Skin of body (tissue), 2 donors: ENCODE data around the gene MYH10. TPM values are rescaled to one million over a fixed set of nuclear protein-coding genes. Genes with fewer than 3 reads are reported as not detected.
"Not testable (repeated sequence)": the region's sequence is repeated elsewhere in the genome, so short reads cannot be mapped to it uniquely, and the experiment has no call there.

Source experiments
- DNase-seq: peaks from one replicate; lab custom pipeline; 2025; lab: John Stamatoyannopoulos, UW
- total RNA-seq: library from RNA; depleted of rRNA; stranded (reverse); fragments of >200 nt; gene quantifications from one replicate; pipeline ENCODE4 v1.2.3, GENCODE V29; 2014

Gene MYH10
- total RNA-seq = 93.5 TPM

DNA sequence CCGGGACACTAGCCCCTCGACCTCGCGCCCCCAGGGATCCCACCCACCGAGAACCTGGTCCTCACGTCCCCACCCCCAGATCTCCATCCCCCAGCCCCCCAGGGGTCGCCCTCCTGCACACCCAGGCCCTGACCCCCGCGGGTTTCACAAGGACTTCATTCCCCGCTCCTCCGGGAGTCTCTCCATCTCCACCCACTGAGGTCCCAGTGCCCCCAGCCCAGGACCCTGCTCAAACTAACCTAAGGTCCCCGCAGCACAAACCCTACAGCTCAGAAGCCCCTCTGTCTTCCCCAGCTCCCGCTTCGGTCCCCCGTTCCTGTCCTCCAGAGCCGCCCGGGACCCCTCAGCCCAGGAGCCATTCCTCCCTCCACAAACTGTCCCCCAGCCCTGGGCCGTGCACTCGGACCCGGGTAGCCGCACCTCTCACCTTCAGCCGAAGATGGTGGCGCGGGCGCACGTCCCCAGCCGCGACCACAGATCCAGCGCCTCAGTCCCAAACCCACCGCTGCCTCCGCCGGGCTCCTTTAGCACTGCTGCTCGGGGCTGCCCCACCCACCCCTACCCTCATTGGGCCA is at the start of gene MYH10:
Gene MYH10 (minus strand): TSS at position 499 of the 575 bp plus-strand sequence. CDS start 7,479 bp downstream, outside the sequence.
- no peak for DNase-seq

DNA sequence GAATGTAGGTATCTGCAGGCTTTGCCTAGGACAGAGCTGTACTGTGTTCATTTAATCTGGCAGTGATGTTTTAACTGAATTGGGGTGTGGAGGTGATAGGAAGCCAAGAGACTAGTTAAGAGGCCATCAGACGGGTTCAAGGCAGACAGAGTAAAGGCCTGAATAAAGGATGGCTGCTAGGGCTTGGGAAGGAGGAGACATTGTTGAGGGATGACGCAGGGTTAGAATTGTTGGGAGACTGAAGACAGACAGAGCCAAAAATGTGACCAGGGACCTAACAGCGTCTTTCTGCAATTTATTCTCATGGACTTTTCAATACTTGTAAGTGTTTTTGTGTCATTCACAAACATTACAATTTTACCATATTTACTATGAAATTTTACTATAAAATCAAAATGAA is 48.6 kb upstream of the MYH10 start:
- no peak for DNase-seq

DNA sequence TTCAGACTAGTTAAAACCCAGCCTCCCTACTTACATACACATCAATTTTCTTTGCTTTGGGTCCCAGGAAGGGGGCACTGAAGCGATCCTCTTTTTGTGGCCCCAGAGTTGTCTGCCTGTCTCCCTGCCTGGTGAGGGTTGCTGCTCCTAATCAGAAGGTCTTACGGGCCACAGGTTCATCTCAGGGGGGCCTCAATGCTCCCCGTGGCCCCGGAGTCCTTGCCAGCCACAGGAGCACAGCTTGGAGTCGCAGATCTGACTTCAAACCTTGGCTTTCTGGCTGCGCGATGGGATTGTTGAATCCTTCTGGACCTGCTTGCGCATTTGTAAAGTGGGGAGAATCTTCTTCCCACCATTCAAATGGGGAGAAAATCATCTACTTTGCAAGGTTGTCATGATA is 44.8 kb upstream of the MYH10 start:
- no peak for DNase-seq

DNA sequence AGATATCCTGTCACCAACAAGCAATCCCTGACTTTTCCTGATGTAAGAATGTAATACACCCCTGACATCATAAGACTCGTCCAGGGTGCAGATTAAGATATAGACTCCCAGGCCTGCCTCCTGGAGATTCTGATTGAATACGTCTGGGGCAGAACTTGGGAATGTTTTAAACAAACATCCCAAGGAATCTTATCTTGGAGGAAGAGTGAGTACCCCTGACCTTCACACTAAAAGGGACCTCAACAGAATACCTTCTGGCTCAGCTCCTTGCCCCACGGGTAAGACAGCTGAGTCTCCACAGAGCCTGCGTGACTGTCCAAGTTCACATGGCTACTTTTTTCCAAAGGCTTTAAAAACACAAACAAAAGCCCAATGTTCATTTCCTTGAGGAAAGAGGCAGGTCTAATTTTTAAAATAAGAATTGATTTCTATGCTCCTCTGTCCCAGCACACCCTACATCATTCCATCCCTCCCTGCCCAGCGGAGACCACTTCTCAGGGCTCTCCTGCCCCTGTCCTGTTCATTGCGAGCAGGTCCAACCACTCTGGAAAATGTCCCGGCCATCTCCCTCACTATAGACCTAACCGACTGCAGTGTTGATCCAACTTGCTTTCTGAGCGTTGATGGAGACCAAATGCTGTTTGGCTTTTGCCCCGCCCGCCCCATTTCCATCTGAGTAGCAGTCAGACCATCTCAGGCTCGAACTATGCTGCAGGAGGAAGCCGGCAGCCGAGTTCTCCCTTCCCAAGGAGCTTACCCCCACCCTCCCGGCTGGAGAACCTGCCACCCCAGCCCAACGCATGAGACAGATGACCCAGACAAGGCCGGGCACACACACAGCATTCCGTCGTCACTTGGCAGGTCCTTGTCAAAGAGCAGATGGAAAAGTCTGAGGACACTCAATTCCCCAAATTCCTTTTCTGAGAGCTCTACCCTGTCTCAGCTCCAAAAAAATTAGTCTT is 44.1 kb upstream of the MYH10 start:
- DNase-seq = peak; percentile 73

DNA sequence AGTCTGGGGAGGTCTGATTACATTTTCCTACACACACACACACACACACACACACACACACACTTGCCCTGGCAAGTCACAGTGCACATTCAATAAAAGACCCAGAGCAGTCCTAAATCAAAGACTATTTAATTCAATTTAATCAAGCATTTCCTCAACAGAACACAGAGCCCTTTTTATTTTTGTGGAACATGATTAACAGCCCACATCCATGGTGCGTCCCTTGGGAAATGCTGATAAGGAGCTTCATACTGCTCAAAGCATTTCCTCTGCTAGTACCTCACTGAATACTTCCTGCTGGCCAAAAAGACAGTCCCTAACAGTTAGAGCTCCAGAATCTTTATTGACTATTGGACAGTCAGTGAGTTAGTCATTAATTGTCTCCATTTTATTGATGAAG is 43.1 kb upstream of the MYH10 start:
- peak; percentile 44 for DNase-seq

DNA sequence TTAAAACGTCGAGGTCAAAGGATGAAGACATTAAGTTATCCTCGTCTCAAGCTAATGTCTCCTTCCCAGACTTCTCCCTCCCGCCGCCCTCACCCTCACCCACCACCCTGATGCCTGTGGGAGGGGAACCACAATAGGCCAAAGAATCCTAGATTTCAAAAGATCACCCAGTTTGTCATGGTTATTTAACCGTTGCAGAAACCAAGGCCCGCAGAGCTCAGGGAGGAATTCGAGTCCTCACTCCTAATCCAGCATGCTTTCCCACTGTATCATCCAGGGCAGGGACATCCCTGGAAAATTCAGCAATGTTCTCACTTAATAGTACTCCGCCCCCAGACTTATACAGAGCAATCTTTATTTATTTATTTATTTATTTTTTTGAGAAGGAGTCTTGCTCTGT is 41.8 kb upstream of the MYH10 start:
- no peak for DNase-seq

DNA sequence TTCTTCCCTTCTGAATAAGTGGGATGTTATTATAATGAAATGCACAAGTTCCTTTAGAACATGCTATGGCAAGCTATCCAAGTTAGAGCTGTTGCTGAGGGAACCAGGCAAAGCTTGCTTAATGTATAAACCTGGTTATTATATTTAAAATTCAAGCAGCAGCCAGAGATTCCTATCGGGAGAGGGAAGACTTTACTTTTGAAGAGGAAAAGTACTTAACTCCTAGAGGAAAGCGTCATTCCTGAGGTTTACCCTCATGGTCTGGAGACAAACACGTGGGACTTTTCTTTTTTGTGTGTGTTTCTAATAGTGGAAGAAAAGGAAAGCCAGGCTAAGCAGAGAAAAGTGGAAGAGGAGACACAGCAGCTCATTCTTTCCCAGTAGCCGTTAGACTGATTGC is 39.9 kb upstream of the MYH10 start:
- DNase-seq = peak; percentile 38

DNA sequence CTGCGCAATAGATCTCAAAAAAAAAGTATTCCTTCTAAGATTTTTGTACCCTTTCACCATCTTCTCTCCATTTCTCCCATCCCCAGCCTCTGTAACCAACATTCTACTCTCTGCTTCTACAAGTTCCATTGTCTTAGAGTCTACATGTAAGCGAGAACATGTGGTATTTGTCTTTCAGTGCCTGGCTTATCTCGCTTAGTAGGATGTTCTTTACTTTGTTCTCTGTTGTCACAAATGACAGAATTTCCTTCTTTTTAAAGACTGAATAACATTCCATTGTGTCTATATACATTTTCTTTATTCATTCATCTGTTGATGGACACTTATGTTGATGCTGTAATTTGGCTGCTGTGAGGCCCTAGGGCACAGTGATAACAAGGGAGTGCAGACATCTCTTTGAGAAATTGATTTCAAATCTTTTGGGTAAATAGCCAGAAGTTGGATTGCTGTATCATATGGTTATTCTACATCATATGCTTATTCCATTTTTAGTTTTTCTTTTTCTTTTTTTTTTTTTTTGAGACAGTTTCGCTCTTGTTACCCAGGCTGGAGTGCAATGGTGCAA is 37.7 kb upstream of the MYH10 start:
- DNase-seq = no peak

DNA sequence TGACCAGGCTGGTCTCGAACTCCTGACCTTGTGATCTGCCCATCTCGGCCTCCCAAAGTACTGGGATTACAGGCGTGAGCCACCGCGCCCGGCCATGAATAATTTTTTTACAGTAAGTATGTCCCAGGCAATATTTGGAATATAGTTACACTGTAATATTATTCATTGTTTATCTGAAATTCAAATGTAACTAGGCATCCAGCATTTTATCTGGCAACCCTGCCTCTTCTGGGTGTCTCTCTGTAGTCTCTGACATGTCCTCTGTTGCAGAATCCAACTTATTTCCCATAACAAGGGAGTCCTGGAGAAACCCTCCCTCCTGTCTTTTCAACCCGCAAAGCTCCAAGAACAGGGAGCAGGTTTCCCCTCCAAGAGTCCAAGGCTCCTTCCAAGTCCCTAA is 36.9 kb upstream of the MYH10 start:
- DNase-seq = no peak

DNA sequence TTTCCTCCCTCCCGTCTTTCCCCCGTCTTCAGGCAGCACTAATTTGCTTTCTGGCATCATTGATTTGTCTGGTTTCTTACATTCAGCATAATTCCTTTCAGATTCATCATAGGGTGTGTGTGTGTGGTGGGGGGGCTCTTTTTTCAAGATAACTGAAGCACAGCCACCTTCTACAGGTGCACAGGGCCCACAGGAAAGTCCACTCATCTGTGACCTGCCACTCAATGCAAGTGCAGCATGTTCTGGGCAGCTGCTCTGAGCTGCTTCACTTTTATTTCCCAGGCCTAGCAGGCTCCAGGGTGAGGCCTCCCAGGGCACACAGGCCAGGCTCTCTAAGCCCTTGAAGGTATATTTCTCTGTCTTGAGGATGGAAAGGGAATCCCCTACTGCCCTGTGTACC is 35.2 kb upstream of the MYH10 start:
- no peak for DNase-seq

DNA sequence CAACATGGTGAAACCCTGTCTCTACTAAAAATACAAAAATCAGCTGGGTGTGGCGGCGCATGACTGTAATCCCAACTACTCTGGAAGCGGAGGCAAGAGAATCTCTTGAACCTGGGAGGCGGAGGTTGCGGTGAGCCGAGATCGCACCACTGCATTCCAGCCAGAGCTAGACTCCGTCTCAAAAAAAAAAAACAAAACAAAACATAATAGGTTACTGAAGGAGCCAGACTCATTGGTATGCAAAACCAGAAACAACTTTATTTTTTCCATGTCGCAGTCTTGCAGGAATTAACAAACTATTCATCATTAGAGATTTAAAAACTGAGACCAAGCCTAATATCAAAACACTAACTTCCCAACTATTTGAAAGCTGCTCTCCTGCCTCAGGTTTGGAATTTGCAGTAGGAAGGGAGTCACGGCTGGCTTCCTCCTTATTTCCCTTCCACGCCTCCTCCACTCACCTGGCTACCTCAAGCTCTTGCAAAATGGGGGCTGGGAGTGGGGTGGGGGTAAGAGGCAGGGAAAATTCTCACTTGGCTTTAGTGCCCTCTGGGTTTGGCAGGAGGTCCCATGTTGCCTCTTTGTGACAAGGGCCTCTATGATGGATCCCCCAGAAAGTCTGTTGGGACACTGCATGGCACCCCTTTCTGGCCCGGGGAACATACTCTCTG is 34.1 kb upstream of the MYH10 start:
- no peak for DNase-seq

DNA sequence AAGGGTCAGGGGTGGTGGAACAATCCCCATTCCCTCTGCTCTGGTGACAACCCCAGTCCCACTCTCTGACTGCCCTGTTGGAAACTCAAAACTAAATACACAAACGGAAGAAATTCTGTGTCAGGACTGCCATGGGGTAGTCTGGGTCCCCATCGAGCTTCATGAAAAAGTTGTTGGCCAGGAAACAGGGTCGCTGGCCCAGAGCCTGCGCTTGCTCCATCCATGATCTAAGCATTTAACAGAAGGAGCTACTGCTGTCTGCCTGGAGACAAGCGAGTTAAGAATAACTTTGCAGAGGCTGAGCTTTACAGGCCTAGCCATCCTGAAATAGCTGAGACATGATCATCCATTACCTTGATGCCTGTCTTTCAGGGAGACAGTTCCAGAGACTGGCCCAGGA is 32.4 kb upstream of the MYH10 start:
- no peak for DNase-seq

DNA sequence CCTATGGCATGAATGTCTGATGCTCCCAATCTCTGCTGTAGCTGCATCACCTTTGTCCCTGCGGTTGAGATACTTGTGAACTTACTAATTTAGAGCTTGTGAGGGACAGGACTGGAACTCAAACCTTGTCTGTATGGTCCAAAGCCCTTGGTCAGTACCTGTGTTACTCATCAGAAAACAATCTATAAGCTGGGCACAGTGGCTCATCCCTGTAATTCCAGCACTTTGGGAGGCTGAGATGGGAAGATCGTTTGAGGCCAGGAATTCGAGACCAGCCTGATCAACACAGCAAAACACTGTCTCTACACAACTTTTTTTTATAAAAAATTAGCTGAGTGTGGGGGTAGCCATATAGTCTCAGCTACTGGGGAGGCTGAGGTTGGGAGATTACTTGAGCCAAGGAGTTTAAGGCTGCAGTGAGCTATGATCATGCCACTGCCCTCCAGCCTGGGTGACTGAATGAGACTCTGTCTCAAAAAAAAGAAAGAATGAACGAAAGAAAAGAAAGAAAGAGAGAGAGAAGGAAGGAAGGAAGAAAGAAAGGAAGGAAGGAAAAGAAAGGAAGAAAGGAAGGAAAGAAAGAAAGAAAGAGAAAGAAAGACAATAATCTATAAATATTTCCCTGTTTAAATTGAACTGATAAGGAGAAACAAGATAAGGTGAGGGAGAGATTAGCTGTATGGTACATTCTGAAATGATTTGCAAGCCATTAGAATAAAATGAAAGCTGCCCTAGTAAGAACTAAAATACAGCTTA is 31.7 kb upstream of the MYH10 start:
- no peak for DNase-seq

DNA sequence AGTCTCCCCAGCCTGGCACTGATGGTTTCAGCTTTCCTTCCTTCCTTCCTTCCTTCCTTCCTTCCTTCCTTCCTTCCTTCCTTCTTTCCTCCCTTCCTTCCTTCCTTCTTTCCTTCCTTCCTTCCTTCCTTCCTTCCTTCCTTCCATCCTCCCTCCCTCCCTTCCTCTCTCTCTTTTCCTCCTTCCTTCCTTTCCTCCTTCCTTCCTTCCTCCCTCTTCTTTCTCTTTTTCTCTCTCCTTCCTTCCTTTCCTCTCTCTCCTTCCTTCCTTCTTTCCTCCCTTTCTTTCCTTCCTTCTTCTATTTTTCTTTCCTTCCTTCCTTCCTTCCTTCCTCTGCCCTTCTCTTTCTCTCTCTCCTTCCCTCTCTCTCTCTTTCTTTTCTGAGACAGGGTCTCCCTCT is 30.2 kb upstream of the MYH10 start:
- not testable (repeated sequence) for DNase-seq

DNA sequence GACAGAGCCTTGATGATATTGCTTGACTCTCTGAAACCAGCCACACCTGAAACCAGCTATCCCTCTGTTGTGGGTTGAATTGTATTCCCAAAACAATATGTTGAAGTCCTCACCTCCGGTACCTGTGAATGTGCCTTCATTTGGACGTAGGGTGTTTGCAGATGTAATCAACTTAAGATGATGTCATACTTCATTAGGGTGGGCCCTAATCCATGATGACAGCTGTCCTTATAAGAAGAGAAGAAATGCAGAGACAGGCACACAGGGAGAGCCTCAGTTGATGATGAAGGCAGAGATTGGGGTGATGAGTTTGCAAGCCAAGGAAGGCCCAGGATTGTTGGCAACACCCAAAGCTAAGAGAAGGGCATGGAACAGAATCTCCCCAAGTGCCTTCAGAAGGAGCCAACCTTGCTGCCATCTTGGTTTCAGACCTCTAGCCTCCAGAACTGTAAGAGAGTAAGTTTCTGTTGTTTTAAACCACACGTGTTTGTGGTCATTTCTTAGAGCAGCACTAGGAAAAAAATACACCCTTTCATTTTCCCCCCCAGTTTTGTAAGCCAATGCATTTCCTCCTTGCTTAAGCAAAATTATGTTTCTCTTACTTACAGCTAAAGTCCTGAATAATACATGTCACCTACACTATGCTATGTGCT is 29.4 kb upstream of the MYH10 start:
- no peak for DNase-seq

DNA sequence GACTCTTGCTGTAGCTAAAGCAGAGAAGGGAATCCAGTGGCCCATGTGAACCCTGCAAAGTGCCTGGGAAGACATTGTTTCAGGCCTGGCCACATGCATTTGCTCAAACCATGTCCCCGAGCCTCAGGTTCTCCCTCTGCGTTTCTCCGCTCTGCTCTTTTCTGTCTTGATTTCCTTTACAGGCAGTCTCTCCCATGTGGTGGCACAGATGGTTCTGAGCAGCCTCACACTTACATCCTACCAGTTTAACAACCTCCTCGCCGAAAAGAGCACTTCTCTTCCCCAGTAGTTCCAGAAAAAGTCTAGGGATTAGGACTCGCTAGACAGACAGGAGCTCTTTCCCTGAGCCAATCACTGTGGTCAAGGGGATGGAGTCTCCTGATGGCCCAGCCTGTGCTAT is 28.3 kb upstream of the MYH10 start:
- DNase-seq = no peak

DNA sequence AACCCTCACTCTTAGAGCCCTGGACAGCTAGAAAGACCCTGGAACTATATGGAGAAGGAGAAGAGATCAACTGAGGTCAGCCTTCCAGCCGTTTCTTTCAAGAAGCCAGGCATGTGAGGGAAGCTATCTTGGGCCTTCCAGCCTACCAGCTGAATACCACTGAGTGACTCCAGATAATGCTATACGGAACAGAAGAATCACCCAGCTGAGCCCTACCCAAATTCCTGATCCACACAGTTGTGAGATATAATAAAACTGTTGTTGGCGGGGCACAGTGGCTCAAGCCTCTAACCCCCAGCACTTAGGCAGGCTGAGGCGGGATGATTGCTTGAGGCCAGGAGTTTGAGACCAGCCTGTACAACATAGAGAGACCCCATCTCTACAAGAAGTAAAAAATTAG is 26.2 kb upstream of the MYH10 start:
- DNase-seq = no peak

DNA sequence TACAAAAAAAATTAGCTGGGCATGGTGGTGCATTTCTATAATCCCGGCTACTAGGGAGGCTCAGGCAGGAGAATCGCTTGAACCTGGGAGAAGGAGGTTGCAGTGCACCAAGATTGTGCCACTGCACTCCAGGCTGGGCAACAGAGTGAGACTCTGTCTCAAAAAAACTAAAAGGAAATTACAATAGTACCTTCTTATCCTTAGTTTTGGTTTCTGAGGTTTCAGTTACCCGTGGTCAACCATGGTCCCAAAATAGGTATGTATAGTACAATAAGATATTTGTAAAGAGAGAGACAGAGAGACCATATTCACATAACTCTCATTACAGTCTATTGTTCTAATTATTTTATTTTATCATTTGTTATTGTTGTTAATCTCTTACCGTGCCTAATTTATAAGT is 24.3 kb upstream of the MYH10 start:
- DNase-seq = no peak

DNA sequence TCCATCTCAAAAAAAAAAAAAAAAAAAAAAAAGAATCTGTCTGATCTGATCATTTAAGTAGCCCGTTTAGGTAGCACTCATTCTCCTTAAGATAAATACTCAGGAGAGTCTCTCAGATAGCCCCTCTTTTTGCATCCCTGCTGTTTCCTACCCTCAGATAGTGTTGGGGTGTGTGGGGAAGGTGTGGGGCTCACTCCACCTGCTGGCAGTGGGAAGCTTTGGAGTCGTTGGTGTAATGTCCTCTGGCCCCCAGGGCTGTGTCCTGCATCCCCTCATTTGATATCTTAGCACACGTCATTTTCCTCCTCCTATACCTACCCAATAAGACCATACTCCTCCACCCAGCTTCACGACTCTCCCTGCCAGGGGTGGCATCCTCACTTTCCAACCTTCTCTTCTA is 20.5 kb upstream of the MYH10 start:
- no peak for DNase-seq

DNA sequence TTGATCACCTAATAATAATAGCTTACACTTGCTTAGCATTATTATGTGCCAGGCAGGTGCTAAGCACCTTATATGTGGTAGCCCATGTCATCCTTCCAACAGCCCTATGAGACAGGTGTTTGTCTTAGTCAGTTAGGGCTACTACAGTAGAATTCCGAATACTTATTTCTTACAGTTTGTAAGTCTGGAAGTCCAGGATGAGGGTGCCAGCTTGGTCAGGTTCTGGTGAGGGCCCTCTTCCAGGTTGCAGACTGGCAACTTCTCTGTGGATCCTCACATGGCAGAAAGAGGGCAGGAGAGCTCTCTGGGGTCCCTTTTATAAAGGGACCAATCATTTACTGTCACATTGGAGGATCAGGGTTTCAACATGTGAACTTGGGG is 19.6 kb upstream of the MYH10 start:
- DNase-seq = no peak
